Keratinocyte (primary cell): ENCODE measurements around the gene PIK3CA.

Experiments
- CTCF ChIP-seq, 3 experiments: IDR thresholded peaks in 1 of 3; conservative IDR thresholded peaks in 1 of 3; optimal IDR thresholded peaks in 1 of 3; 2 replicates in 2 of 3; 3 replicates in 1 of 3; pipeline versions ENCODE3 to v1.5.1; 2011; ENCODE audit warnings: low read length in 3 of 3, mild to moderate bottlenecking in 3 of 3, moderate library complexity in 2 of 3, control low read depth in 1 of 3, inconsistent platforms in 1 of 3; ENCODE audit not compliant: insufficient read depth in 2 of 3; ENCODE audit errors: extremely low read depth in 1 of 3
- EZH2 ChIP-seq: IDR thresholded peaks from one replicate; pipeline ENCODE4 v1.6.1; 2012; ENCODE audit warnings: inconsistent platforms, mild to moderate bottlenecking, low read length, moderate library complexity

GRCh38 chr3:179196700-179197099 is 48.5 kb downstream of the PIK3CA start:
- TF ChIP-seq CTCF (optimal IDR thresholded peaks at IDR 0.05 in 1 of 3, IDR thresholded peaks at IDR 0.05 in 1 of 3, conservative IDR thresholded peaks at IDR 0.05 in 1 of 3; ENCODE audit: extremely low read depth in 1 of 3, insufficient read depth in 2 of 3, low read length in 3 of 3) (no peak), EZH2 (no peak)
